ENCODE results near the gene ARL8B.

Gene ARL8B

GRCh38 chr3:5214352-5214751 lies 92.3 kb downstream of the ARL8B start:
- no peak for DNase-seq

- no peak for DNase-seq
Observed at GRCh38 chr3:5217824-5218595, 95.9 kb downstream of the ARL8B start.

GRCh38 chr3:5218815-5219214 lies 96.7 kb downstream of the ARL8B start:
- DNase-seq: no peak

- no peak for DNase-seq
Observed at GRCh38 chr3:5219216-5219615, 97.1 kb downstream of the ARL8B start.

GRCh38 chr3:5220193-5220592 lies 98.1 kb downstream of the ARL8B start:
- DNase-seq: no peak

GRCh38 chr3:5220667-5221431 lies 98.8 kb downstream of the ARL8B start:
- DNase-seq: no peak

GRCh38 chr3:5221701-5222100 lies 99.6 kb downstream of the ARL8B start:
- no peak for DNase-seq

- no peak for DNase-seq
Observed at GRCh38 chr3:5222283-5223005, 100.4 kb downstream of the ARL8B start.

- DNase-seq: no peak
Observed at GRCh38 chr3:5226783-5227182, 104.7 kb downstream of the ARL8B start.

GRCh38 chr3:5227812-5228211 lies 105.7 kb downstream of the ARL8B start:
- DNase-seq: no peak

- no peak for DNase-seq
Observed at GRCh38 chr3:5229414-5229813, 107.3 kb downstream of the ARL8B start.
